ENCODE results near the gene MGRN1.
A peak's percentile ranks its signal among the peaks of the same experiment; 100 is the strongest.

MGRN1 gene

GRCh38 chr16:4698321-4699045 lies 73.9 kb downstream of the MGRN1 start:
- Mint-ChIP-seq H3K36me3 (peaks cover 16% of the 10 kb centered on the region), H3K4me3 (no peak overlapping the region), H3K27me3 (no peaks in the 10 kb centered on the region), H3K4me1 (peaks cover 13% of the 10 kb centered on the region), H3K9me3 (no peaks in the 10 kb centered on the region), H3K27ac (no peak overlapping the region)
- no peak for ATAC-seq

- no peaks in the 10 kb centered on the region for H3K9me3 Mint-ChIP-seq
- H3K27ac Mint-ChIP-seq = no peak overlapping the region
- H3K36me3 Mint-ChIP-seq = peaks cover 16% of the 10 kb centered on the region
- H3K4me1 Mint-ChIP-seq = peaks cover 13% of the 10 kb centered on the region
- no peak overlapping the region for H3K4me3 Mint-ChIP-seq
- no peaks in the 10 kb centered on the region for H3K27me3 Mint-ChIP-seq
- ATAC-seq = no peak
Measured at GRCh38 chr16:4699046-4699556, 74.5 kb downstream of the MGRN1 start.

DNA sequence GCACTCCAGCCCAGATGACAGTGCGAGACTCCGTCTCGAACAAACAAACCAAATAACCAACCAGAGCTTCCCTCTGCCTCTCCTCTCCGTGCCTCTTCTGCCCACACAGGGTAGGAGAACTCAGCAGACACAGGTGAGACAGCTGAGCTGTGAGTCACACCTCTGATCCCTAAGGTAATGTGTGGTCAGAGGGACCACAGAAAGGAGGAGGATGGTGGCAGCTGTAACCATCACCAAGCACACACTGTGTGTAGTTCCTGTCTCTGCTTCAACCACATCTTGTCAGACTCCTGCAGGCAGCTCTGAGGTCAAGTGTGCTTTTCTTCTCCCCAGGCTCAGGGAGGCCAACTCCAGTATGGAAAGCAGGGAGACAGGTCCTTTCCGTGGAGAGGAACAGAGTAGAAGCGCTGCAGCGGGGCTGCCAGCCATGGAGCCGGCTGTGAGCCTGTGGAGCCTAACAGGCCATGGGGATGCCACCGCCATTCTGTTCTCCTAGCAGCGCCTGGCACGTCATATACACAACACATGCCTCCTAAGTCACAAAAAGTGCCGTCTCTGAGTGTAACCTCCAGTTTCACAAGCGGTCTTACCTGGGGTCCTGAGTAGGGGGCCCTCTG lies 75.9 kb downstream of the MGRN1 start:
- Mint-ChIP-seq H3K27me3 (no peaks in the 10 kb centered on the region), H3K9me3 (no peaks in the 10 kb centered on the region), H3K27ac (no peak overlapping the region), H3K4me3 (no peak overlapping the region), H3K36me3 (peaks cover 24% of the 10 kb centered on the region), H3K4me1 (peaks cover 2% of the 10 kb centered on the region)
- peak; percentile 44 for ATAC-seq

GRCh38 chr16:4700997-4701743 lies 76.5 kb downstream of the MGRN1 start:
- Mint-ChIP-seq H3K27ac (no peak overlapping the region), H3K27me3 (no peaks in the 10 kb centered on the region), H3K36me3 (peaks cover 24% of the 10 kb centered on the region), H3K9me3 (no peaks in the 10 kb centered on the region), H3K4me3 (no peak overlapping the region), H3K4me1 (no peaks in the 10 kb centered on the region)
- ATAC-seq = no peak

DNA sequence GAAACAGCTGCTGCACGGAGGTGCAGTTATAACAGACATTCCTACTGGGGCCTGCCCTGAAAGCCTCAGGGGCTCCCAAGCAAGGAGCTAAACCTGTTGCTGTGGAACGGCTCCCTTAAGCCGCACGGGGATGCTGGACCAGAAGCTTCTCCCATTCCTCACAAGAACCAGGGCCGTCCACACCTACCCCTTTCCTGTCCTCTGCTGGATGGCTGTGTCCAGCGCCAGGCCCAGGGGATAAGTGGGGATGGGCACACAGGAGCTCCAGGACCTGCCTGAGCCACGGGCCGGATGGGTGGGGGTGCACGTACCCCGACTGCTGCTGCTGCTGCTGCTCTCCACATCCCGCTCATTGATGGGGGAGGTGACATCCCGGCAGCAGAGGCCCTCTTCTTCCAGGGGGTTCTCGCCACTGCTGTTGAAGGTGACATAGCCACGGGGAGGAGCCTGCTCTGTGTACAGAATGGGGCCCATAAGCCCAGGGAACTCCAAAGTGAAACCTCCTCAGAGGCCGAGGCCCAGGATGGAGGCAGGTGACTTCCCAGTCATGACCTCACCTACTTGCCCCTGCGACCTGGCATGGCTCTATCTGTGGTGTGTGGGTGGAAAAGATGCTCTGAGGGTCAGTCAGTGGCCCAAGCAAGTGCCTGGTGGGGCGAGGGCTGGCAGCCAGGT lies 77.3 kb downstream of the MGRN1 start:
- Mint-ChIP-seq H3K4me3 (no peak overlapping the region), H3K4me1 (no peaks in the 10 kb centered on the region), H3K9me3 (no peaks in the 10 kb centered on the region), H3K36me3 (peaks cover 31% of the 10 kb centered on the region), H3K27ac (no peak overlapping the region), H3K27me3 (no peaks in the 10 kb centered on the region)
- no peak for ATAC-seq

- no peak overlapping the region for H3K27ac Mint-ChIP-seq
- H3K4me3 Mint-ChIP-seq = no peak overlapping the region
- ATAC-seq = no peak
- H3K4me1 Mint-ChIP-seq = no peaks in the 10 kb centered on the region
- no peaks in the 10 kb centered on the region for H3K9me3 Mint-ChIP-seq
- peaks cover 36% of the 10 kb centered on the region for H3K36me3 Mint-ChIP-seq
- no peaks in the 10 kb centered on the region for H3K27me3 Mint-ChIP-seq
Measured at GRCh38 chr16:4702466-4702808, 77.8 kb downstream of the MGRN1 start.

DNA sequence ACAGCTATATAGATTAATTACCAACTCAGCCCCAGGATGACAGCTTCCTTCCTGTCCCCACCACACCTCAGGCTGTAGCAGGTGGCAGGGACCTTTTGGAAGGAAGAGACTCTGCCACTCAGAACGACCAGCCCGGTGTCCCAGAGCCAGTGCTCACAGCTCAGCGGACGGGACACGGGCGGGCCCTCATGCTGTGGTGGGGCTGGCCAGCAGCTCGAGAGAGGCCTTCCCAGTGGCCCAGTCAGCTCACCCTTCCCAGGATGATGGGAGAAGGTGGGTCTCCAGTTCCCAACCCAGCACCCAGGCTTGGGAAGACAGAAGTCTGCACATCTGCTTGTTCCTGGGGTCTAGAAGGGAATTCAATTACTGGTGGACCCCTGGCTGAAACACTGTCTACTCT lies 79.3 kb downstream of the MGRN1 start:
- ATAC-seq = no peak
- no peaks in the 10 kb centered on the region for H3K27me3 Mint-ChIP-seq
- no peak overlapping the region for H3K27ac Mint-ChIP-seq
- no peak overlapping the region for H3K4me3 Mint-ChIP-seq
- no peaks in the 10 kb centered on the region for H3K4me1 Mint-ChIP-seq
- peaks cover 40% of the 10 kb centered on the region for H3K36me3 Mint-ChIP-seq
- no peaks in the 10 kb centered on the region for H3K9me3 Mint-ChIP-seq

- Mint-ChIP-seq H3K4me3 (no peak overlapping the region), H3K27ac (no peak overlapping the region), H3K36me3 (peaks cover 37% of the 10 kb centered on the region), H3K27me3 (no peaks in the 10 kb centered on the region), H3K4me1 (no peaks in the 10 kb centered on the region), H3K9me3 (no peaks in the 10 kb centered on the region)
- ATAC-seq = no peak
Measured at GRCh38 chr16:4704491-4704890, 79.9 kb downstream of the MGRN1 start.

DNA sequence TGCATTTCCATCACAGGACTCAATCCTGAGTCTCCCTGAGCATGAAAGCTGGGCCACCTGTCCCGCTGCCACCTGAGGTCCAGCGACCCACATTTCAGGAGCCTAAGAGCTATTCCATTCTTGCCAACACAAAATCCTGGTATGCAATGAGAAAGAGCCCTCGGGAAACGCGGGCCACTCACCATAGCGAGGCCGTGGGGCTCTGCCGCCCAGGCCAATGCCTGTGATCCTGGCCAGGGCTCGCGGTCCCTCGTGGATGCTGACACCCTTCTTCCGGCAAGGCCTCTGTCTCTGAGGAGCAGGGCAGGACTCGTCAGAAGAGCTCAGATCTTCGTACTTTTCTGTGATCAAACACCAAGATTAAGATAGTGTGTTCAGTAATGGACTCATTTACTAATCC lies 80.3 kb downstream of the MGRN1 start:
- H3K4me1 Mint-ChIP-seq = no peaks in the 10 kb centered on the region
- peaks cover 37% of the 10 kb centered on the region for H3K36me3 Mint-ChIP-seq
- H3K4me3 Mint-ChIP-seq = no peak overlapping the region
- ATAC-seq = no peak
- no peaks in the 10 kb centered on the region for H3K27me3 Mint-ChIP-seq
- no peaks in the 10 kb centered on the region for H3K9me3 Mint-ChIP-seq
- H3K27ac Mint-ChIP-seq = no peak overlapping the region

DNA sequence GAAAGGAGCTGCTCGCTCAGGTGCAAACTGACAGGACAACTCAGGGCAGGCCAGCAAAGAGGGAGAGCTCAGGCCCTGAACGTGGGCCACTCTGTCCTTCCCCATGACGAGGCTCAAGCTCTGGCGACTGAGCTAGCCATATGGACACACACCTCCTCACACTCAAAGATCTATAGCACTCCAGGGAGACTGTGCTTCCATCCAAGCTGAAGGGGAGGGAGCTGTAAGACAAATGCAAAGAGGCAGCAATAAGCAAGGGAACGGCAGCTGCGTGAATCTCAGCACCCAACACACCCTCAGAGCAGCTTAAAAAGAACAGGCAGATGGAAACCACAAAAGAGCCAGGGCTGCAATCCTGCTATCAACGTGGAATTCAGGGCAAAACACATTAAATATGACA lies 82.2 kb downstream of the MGRN1 start:
- Mint-ChIP-seq H3K36me3 (peaks cover 40% of the 10 kb centered on the region), H3K4me3 (no peak overlapping the region), H3K9me3 (no peaks in the 10 kb centered on the region), H3K27me3 (no peaks in the 10 kb centered on the region), H3K27ac (no peak overlapping the region), H3K4me1 (no peaks in the 10 kb centered on the region)
- ATAC-seq = no peak

GRCh38 chr16:4709481-4709880 lies 84.9 kb downstream of the MGRN1 start:
- ATAC-seq = no peak
- Mint-ChIP-seq H3K9me3 (no peaks in the 10 kb centered on the region), H3K27me3 (no peaks in the 10 kb centered on the region), H3K4me3 (no peak overlapping the region), H3K27ac (no peak overlapping the region), H3K36me3 (peaks cover 52% of the 10 kb centered on the region), H3K4me1 (no peaks in the 10 kb centered on the region)

DNA sequence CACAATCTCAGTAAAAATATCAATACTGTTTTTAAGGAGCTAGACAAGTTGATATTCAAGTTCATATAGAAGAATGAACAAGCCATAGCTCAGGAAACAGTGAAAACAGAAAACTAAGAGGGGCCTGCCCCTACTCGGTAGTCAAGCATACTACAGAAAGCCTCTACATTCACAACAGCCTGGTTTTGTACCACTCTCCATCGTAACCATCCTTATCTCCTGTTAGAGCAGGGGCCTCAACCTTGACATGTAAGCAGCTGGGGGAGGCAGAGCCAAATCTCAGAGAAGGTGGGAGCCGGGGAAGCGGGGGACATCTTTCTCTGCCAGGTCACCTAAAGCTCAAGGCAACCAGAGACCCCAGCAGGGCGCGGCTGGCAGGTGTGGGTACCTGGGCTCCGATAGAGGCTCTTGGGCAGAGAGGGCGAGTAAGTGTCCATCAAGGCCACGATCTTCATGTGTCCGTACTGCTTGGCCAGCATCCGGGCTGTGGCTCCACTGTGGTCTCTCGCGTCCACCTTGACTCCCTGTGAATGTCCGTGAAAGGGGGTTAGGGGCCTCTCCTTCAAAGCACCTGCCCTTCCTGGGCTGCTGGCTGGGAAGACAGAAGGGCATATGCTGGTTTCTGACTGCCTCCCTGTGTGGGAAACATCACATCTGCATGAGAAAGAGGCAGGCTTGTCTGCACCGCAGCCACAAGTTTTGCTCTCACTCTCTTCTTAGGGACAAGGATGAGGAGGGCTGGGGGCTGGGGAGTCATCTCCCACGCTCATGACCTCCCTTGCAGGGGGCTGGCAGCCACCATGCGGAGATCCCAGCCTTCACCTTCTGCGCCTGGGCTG lies 89.3 kb downstream of the MGRN1 start:
- Mint-ChIP-seq H3K27me3 (no peaks in the 10 kb centered on the region), H3K27ac (no peak overlapping the region), H3K36me3 (peaks cover 34% of the 10 kb centered on the region), H3K4me1 (peaks cover 9% of the 10 kb centered on the region), H3K4me3 (no peak overlapping the region), H3K9me3 (no peaks in the 10 kb centered on the region)
- no peak for ATAC-seq

DNA sequence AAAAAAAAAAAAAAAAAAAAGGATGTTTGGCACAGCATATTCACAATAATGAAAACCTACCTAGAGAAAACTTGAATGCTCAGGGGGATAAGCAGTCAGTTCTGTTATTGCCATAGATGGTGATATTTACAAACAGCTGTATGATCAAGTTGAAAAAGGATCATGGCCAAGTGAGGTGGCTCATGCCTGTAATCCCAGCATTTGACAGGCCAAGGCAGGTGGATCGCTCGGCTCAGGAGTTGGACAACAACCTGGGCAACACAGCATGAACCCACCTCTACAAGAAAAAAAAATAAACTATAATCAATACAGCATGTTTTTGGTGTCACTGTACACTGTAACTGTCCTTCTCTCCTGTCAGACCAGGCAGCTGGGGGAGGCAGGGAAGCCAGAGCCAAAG lies 90.4 kb downstream of the MGRN1 start:
- Mint-ChIP-seq H3K9me3 (no peaks in the 10 kb centered on the region), H3K4me1 (peaks cover 15% of the 10 kb centered on the region), H3K36me3 (peaks cover 26% of the 10 kb centered on the region), H3K27me3 (no peaks in the 10 kb centered on the region), H3K27ac (no peak overlapping the region), H3K4me3 (no peak overlapping the region)
- no peak for ATAC-seq

- Mint-ChIP-seq H3K36me3 (peaks cover 16% of the 10 kb centered on the region), H3K27ac (peak overlapping the region; percentile 14), H3K27me3 (no peaks in the 10 kb centered on the region), H3K4me1 (peaks cover 15% of the 10 kb centered on the region), H3K4me3 (no peak overlapping the region), H3K9me3 (no peaks in the 10 kb centered on the region)
- ATAC-seq = no peak
Measured at GRCh38 chr16:4718466-4718865, 93.8 kb downstream of the MGRN1 start.
